ENCODE results near the gene SLC36A3.
"Not testable (repeated sequence)": the region's sequence is repeated elsewhere in the genome, so short reads cannot be mapped to it uniquely, and the experiment has no call there.

The SLC36A3 gene

DNA sequence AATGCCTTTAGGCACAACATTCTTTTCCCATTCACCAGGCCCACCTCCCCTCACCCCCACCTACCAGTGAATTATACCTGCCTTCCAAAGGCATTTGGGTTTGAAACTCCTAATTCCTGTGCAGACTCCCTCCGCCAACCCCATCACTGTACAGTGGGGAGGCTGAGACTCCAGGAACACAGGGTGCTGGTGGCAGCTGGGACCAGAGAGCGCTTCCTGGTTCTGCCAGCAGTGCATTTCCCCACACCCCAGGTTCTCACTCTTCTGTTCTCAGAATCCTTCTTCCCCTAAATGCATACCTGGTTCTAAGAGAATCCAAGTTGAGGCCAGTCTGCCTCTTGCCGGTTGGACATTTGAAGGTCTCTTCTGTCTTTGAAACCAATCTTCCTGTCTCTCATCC, 22.7 kb upstream of the SLC36A3 start:
- DNase-seq (ENCODE audit: insufficient read length) (no peak), FAIRE-seq (no peak)
- TF ChIP-seq POLR2A (IDR thresholded peaks at IDR 0.05; ENCODE audit: low read depth, low read length) (no peak), TAF1 (IDR thresholded peaks at IDR 0.05; ENCODE audit: borderline replicate concordance, low read depth, low read length) (no peak), POLR2AphosphoS5 (IDR thresholded peaks at IDR 0.05; ENCODE audit: low read depth, low read length) (no peak)

DNA sequence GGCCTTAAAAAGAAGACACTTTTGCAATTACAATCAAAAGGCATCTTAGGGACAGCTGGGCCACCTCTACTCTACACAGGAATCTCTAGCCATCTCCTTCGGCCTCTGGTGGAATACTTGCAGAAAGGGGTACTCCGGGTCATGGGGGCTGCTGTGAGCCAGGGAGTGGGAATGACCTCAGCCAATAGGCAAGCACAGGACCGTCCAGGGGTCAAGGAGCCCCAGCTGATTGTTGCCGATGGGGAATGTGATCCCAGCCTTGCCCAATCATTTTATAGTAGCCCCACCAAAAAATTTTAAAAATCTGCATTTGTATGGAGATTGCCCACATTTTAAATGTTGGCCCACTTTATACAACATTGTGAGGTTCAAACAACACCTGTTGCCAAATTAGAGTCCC, 16.9 kb upstream of the SLC36A3 start:
- FAIRE-seq (no peak), DNase-seq (ENCODE audit: insufficient read length) (no peak)
- TF ChIP-seq TAF1 (IDR thresholded peaks at IDR 0.05; ENCODE audit: borderline replicate concordance, low read depth, low read length): no peak
- TF ChIP-seq POLR2AphosphoS5 (IDR thresholded peaks at IDR 0.05; ENCODE audit: low read depth, low read length): no peak
- no peak for TF ChIP-seq POLR2A (IDR thresholded peaks at IDR 0.05; ENCODE audit: low read depth, low read length)

DNA sequence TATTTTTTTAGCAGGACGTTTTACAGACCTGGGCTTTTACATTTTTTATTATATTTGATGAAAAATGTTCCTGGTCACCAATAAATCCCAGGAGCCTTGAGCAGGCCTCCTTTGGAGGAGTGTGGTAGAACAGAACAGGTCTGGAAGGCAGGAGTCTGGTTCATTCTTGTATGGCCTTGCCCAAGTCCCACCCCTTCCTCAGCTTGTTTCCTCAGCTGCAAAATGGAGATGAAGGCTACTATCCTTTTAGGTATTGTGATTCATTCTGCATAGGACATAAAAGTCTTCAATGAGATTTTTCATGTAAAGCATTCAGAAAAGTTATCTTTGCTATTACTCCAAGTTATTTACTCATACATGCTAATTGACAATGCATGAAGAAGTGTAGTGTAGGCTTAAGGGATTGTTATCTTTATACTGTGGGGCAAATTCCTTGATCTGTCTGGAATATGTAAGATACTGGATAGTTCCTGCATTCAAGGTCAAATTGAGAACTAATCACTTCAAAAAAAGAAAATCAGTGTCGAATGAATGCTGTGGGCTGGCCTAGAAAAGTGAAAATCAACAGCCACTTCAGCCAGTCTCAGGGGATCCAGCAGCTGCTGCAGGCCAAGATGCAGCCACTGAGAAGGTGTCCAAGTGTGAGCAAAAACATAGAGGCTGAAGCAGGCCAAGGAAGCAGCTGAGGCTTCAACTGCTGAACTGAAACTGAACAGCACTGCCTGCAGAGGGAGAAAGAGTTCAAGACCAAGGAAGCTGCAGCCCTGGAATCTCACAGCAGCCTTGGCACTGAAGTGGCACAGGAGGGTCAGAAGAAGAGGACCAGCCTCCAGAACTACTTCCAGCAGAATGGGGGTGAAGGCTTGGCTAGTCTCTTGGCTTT, 15.5 kb upstream of the SLC36A3 start:
- DNase-seq (ENCODE audit: insufficient read length) (no peak), FAIRE-seq (peak; percentile 57)
- TF ChIP-seq TAF1 (IDR thresholded peaks at IDR 0.05; ENCODE audit: borderline replicate concordance, low read depth, low read length) (no peak), POLR2AphosphoS5 (IDR thresholded peaks at IDR 0.05; ENCODE audit: low read depth, low read length) (no peak), POLR2A (IDR thresholded peaks at IDR 0.05; ENCODE audit: low read depth, low read length) (no peak)

DNA sequence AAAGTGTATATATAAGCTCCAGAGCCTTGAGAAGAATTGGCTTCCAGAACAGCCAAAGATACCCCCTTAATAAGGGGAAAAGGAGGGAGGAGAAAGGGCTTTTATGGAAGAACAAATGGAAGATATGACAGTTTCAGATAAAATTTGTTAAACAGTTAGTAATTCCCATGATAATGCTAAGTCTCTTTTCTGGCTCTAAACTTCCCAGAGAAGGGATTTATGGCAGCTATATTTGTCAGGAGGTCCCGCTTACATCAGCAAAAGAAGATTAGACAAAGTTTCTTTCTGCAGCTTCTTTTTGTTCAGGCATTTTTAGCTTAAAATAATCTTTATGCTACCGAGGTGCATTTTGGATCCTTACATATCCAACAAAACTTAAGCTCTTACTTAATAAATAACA, 14.3 kb upstream of the SLC36A3 start:
- FAIRE-seq: no peak
- TF ChIP-seq POLR2AphosphoS5 (IDR thresholded peaks at IDR 0.05; ENCODE audit: low read depth, low read length): no peak
- no peak for TF ChIP-seq POLR2A (IDR thresholded peaks at IDR 0.05; ENCODE audit: low read depth, low read length)
- no peak for TF ChIP-seq TAF1 (IDR thresholded peaks at IDR 0.05; ENCODE audit: borderline replicate concordance, low read depth, low read length)

DNA sequence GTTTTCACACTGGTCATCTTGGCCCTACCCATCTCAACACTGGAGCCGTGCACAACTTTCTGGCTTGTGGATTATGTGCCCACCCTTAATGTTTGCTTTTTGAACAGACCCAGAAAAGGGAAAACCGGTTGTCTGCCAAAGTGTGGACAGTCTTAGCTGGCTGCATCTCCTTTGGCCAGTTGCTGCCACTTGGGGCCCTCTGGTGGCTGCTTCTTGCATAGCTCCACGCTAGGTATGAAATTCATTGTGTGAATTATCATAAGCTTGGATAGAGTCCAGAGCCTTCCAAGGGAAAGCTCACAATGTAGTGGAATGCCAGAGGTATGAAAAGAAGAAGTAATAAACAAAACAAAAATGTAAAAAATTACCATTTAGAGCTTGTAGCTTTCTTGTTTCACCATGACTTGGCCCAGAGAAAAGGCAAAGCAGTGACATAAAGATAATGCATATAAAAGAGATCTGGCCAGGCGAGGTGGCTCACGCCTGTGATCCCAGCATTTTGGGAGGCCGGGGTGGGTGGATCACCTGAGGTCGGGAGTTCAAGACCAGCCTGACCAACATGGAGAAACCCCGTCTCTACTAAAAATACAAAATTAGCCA, 12.5 kb upstream of the SLC36A3 start:
- TF ChIP-seq TAF1 (IDR thresholded peaks at IDR 0.05; ENCODE audit: borderline replicate concordance, low read depth, low read length) (no peak), POLR2AphosphoS5 (IDR thresholded peaks at IDR 0.05; ENCODE audit: low read depth, low read length) (no peak), POLR2A (IDR thresholded peaks at IDR 0.05; ENCODE audit: low read depth, low read length) (no peak)

More for the DNA sequence above, 14.3 kb upstream of the SLC36A3 start:
- no peak for DNase-seq (ENCODE audit: insufficient read length)

DNA sequence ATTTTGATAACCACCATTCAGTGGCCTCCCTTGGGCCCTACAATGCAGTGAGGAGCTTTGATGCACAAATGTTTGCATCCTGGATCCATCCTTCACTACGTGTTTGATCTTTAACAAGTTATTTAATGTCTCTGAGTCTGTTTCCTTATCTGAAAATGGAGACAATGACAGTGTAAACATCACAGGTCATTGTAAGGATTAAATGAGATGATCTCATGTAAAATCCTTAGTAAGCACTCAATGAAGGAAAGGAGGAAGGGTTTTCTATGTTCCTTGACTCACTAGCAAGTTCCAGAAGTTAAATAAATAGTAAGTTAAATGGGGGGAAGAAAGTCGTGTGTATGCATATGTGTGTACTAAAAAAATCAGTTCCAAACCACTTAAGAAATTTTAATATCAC, 9.8 kb upstream of the SLC36A3 start:
- TF ChIP-seq POLR2A (IDR thresholded peaks at IDR 0.05; ENCODE audit: low read depth, low read length): no peak
- no peak for TF ChIP-seq TAF1 (IDR thresholded peaks at IDR 0.05; ENCODE audit: borderline replicate concordance, low read depth, low read length)
- TF ChIP-seq POLR2AphosphoS5 (IDR thresholded peaks at IDR 0.05; ENCODE audit: low read depth, low read length): no peak
- FAIRE-seq (no peak), DNase-seq (ENCODE audit: insufficient read length) (no peak)

More for the DNA sequence above, 12.5 kb upstream of the SLC36A3 start:
- FAIRE-seq (peak; percentile 82), DNase-seq (ENCODE audit: insufficient read length) (peak; percentile 45)

DNA sequence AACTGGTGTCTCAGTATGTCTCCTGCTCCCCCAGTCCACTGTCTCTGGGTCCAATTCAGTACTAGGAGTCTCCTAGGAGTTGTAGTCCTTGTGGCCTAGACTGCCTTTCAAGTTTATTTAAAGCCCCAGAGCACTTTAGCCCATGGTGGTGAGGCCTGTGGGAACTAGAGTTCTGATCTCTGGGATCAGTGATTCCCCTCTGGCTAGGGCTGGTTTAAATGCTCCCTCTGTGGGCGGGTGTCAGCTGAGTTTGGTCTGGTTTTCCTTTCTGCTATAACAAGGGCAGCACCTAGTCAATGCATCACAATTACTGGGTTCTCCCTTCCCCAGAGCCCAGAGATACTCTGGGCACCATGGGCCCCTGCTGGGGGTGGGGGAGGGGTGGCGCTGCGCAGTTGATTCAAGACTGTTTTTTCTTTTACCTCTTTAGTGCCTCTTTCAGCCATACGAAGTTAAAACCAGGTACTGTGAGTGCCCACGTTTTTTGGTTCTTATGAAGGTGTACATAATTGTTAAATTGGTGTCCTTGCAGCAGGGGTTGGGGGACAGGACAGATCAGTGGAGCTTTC, 9.3 kb upstream of the SLC36A3 start:
- DNase-seq (ENCODE audit: insufficient read length) (no peak), FAIRE-seq (no peak)
- TF ChIP-seq TAF1 (IDR thresholded peaks at IDR 0.05; ENCODE audit: borderline replicate concordance, low read depth, low read length) (no peak), POLR2A (IDR thresholded peaks at IDR 0.05; ENCODE audit: low read depth, low read length) (no peak), POLR2AphosphoS5 (IDR thresholded peaks at IDR 0.05; ENCODE audit: low read depth, low read length) (no peak)

DNA sequence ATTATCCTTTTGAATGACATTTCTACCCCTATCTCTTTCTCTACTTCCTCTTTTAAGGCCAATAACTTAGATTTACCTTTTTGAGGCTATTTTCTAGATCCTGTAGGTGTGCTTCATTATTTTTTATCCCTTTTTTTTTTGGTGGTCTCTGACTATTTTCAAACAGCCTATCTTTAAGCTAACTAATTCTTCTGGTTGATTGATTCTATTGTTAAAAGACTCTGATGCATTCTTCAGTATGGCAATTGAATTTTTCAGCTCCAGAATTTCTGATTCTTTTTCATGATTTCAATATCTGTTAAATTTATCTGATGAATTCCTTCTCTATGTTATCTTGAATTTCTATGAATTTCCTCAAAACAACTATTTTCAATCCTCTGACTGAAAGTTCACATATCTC, 7.4 kb upstream of the SLC36A3 start:
- no peak for TF ChIP-seq TAF1 (IDR thresholded peaks at IDR 0.05; ENCODE audit: borderline replicate concordance, low read depth, low read length)
- no peak for TF ChIP-seq POLR2AphosphoS5 (IDR thresholded peaks at IDR 0.05; ENCODE audit: low read depth, low read length)
- TF ChIP-seq POLR2A (IDR thresholded peaks at IDR 0.05; ENCODE audit: low read depth, low read length): no peak
- DNase-seq (ENCODE audit: insufficient read length) (no peak), FAIRE-seq (no peak)

DNA sequence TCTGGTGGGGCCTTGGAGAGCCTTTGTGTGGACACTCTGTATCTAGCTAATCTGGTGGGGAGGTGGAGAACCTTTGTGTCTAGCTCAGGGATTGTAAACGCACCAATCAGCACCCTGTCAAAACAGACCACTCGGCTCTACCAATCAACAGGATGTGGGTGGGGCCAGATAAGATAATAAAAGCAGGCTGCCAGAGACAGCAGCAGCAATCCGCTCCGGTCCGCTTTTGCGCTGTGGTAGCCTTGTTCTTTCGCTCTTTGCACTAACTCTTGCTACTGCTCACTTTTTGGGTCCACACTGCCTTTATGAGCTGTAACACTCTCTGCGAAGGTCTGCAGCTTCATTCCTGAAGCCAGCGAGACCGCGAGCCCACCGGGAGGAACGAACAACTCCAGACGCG, 6.3 kb upstream of the SLC36A3 start:
- FAIRE-seq; DNase-seq (ENCODE audit: insufficient read length): not testable (repeated sequence)

DNA sequence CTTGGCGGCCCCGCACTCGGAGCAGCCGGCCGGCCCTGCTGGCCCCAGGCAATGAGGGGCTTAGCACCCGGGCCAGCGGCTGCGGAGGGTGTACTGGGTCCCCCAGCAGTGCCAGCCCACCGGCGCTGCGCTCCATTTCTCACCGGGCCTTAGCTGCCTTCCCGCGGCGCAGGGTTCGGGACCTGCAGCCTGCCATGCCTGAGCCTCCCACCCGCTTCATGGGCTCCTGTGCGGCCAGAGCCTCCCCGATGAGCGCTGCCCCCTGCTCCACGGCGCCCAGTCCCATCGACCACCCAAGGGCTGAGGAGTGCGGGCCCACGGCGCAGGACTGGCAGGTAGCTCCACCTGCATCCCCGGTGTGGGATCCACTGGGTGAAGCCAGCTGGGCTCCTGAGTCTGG, 5.7 kb upstream of the SLC36A3 start:
- DNase-seq (ENCODE audit: insufficient read length); FAIRE-seq: not testable (repeated sequence)

DNA sequence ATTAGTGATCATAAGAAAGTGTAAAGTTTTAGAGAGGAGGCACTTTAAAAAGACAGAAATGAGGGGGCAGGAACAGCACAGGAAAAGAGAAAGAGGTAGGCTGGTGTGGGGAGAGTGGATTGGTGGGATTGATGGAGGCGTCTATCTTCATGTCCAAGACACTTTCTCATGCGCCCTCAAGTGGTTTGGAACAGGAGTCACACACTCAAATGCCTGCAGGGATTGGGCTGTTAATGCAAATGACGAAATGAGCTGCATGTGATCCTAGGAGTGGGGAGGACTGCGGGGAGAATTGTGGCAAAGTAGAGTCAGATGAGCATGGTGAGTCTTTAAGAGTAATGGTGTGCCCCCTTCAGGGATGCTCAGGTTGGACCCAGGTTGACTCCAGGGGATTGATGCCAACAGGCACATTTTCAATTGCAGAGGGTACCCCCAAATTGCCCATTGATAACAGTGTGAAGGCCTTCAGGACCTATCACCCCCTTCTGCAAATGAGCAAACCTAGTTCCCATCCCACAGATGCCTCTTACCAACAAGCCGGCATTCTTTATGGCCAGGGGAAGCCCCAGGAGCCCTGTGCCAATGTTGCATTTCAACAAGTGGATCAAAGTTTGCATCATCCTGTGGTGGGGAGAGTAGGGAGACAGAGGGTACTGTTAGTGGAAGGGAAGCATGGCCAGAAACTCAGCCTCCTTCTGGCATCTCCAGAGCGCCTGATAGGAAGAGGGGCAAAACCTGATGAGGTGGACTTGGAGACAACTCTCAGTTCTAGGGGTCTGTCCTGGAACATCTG, 5.3 kb downstream of the SLC36A3 start:
- FAIRE-seq: peak; percentile 82
- peak; percentile 43 for DNase-seq (ENCODE audit: insufficient read length)
- TF ChIP-seq TAF1 (IDR thresholded peaks at IDR 0.05; ENCODE audit: borderline replicate concordance, low read depth, low read length): no peak
- no peak for TF ChIP-seq POLR2A (IDR thresholded peaks at IDR 0.05; ENCODE audit: low read depth, low read length)
- TF ChIP-seq POLR2AphosphoS5 (IDR thresholded peaks at IDR 0.05; ENCODE audit: low read depth, low read length): no peak

All from GM12892 (cell line).